Endothelial cell of umbilical vein (primary cell): ENCODE measurements around the gene PRUNE1. TPM values are rescaled to one million over a fixed set of nuclear protein-coding genes. Genes with fewer than 3 reads are reported as not detected.

Source experiments
- BruUV-seq: library from RNA; stranded (reverse); fragments of 400-500 nt; replicated peaks from 2 replicates; lab custom pipeline; 2021; lab: Mats Ljungman, UMichigan
- CTCF ChIA-PET: fragments of 300-600, 350-600 bp; sonication (Branson Sonifier 250); formaldehyde crosslinking; loops from one replicate; lab custom pipeline; 2021; ENCODE audit warnings: antibody characterized with exemption, inconsistent platforms; lab: Charles Lee
- POLR2A ChIA-PET: fragments of 300-600, 350-600 bp; sonication (Branson Sonifier 250); formaldehyde crosslinking; loops from one replicate; lab custom pipeline; 2021; ENCODE audit warnings: antibody characterized with exemption, inconsistent platforms; lab: Charles Lee
- DNase-seq: peaks from one replicate; pipeline ENCODE4 v3.0.0-alpha.2; 2011; ENCODE audit warnings: low read depth, low spot score
- FAIRE-seq: peaks from 2 replicates; lab custom pipeline; 2011; peaks lifted over from hg19 to GRCh38; lab: Jason Lieb, UNC
- H2AFZ ChIP-seq: 2 replicates; pipeline ENCODE4 v1.6.0; 2012; ENCODE audit warnings: low read depth, low read length, control low read depth, inconsistent platforms
- H3K27ac ChIP-seq: 2 replicates; pipeline ENCODE4 v1.5.1; 2011; ENCODE audit warnings: low read depth, mild to moderate bottlenecking, control low read depth, low read length, moderate library complexity; ENCODE audit not compliant: insufficient read depth
- H3K27me3 ChIP-seq, 2 experiments: 2 replicates each; pipeline versions ENCODE4 v1.6.0 to v1.6.1; 2011; ENCODE audit warnings: low read length in 2 of 2, mixed read lengths in 1 of 2; ENCODE audit not compliant: control insufficient read depth in 2 of 2, insufficient read depth in 2 of 2
- H3K36me3 ChIP-seq, 2 experiments: 2 replicates in 1 of 2; 3 replicates in 1 of 2; pipeline ENCODE4 v1.5.1; 2011; ENCODE audit warnings: low read length in 2 of 2, mild to moderate bottlenecking in 1 of 2, moderate library complexity in 1 of 2; ENCODE audit not compliant: control insufficient read depth in 2 of 2, insufficient read depth in 2 of 2; ENCODE audit errors: extremely low read depth in 1 of 2
- H3K4me1 ChIP-seq: 3 replicates; pipeline ENCODE4 v1.5.1; 2011; ENCODE audit warnings: mild to moderate bottlenecking, low read length; ENCODE audit not compliant: control insufficient read depth, insufficient read depth; ENCODE audit errors: extremely low read depth
- H3K4me2 ChIP-seq: 2 replicates; pipeline ENCODE4 v1.6.1; 2011; ENCODE audit warnings: low read length, control low read depth, mixed read lengths; ENCODE audit not compliant: insufficient read depth
- H3K4me3 ChIP-seq, 3 experiments: fragments of 200-600 bp in 1 of 3; sonication (generic), shearing (Covaris generic) in 1 of 3; replicated peaks in 1 of 3; 2 replicates each; pipeline ENCODE4 v1.5.1; 2011 to 2016; ENCODE audit warnings: control low read depth in 3 of 3, low read length in 3 of 3, mild to moderate bottlenecking in 2 of 3, inconsistent platforms in 1 of 3, low read depth in 1 of 3, moderate library complexity in 1 of 3; ENCODE audit not compliant: insufficient read depth in 1 of 3
- H3K79me2 ChIP-seq: 2 replicates; pipeline ENCODE4 v1.6.0; 2012; ENCODE audit warnings: low read length, inconsistent platforms; ENCODE audit not compliant: control insufficient read depth, insufficient read depth
- H3K9ac ChIP-seq: replicated peaks from 2 replicates; pipeline ENCODE3; 2011; ENCODE audit warnings: low read length, control low read depth; ENCODE audit not compliant: insufficient read depth; ENCODE audit errors: extremely low read depth
- H3K9me1 ChIP-seq: replicated peaks from 3 replicates; pipeline ENCODE4 v1.6.0; 2011; ENCODE audit warnings: mild to moderate bottlenecking, low read length; ENCODE audit not compliant: control insufficient read depth, insufficient read depth; ENCODE audit errors: extremely low read depth
- H3K9me3 ChIP-seq: replicated peaks from 2 replicates; pipeline ENCODE4 v1.5.1; 2012; ENCODE audit warnings: low read length, inconsistent platforms; ENCODE audit not compliant: control insufficient read depth, insufficient read depth
- H4K20me1 ChIP-seq: replicated peaks from 2 replicates; pipeline ENCODE3; 2011; ENCODE audit warnings: mild to moderate bottlenecking, low read length; ENCODE audit not compliant: control insufficient read depth, insufficient read depth; ENCODE audit errors: extremely low read depth
- EZH2 ChIP-seq: IDR thresholded peaks from 2 replicates; pipeline ENCODE4 v1.6.1; 2012; ENCODE audit warnings: borderline replicate concordance, low read depth, mild to moderate bottlenecking, moderate library complexity, low read length, inconsistent platforms; ENCODE audit not compliant: severe bottlenecking
- GATA2 ChIP-seq: IDR thresholded peaks from 2 replicates; pipeline ENCODE4 v1.7.0; 2011; ENCODE audit warnings: low read depth, mild to moderate bottlenecking, moderate library complexity, mixed read lengths, low read length; ENCODE audit not compliant: insufficient read length, insufficient read depth
- JUN ChIP-seq: IDR thresholded peaks from 2 replicates; pipeline ENCODE4 v1.6.1; 2011; ENCODE audit warnings: borderline replicate concordance, low read depth; ENCODE audit not compliant: insufficient read length, insufficient read depth
- MAX ChIP-seq: IDR thresholded peaks from 2 replicates; pipeline ENCODE4 v1.6.1; 2011; ENCODE audit not compliant: insufficient read depth, insufficient read length
- POLR2A ChIP-seq: IDR thresholded peaks from 2 replicates; pipeline ENCODE4 v1.6.1; 2012; ENCODE audit warnings: low read depth, mild to moderate bottlenecking, control low read depth, low read length
- POLR2AphosphoS5 ChIP-seq: IDR thresholded peaks from 2 replicates; pipeline ENCODE4 v1.6.1; 2012; ENCODE audit warnings: low read depth, mild to moderate bottlenecking, control low read depth, low read length, moderate library complexity; ENCODE audit not compliant: insufficient read depth
- dilution Hi-C: fragments of 300-500 bp; cut with MboI; formaldehyde crosslinking; loops from one replicate; pipeline ENCODE4 v1.15.0; 2019; ENCODE audit warnings: low sequenced_read_pairs; ENCODE audit not compliant: extremely low pct_ligation_motif_present
- intact Hi-C: fragments of 100-400 bp; cut with micrococcal nuclease; formaldehyde crosslinking; loops from one replicate; pipeline ENCODE4 v1.10.0; 2022
- polyA plus RNA-seq, 4 experiments: library from polyadenylated mRNA; depleted of rRNA in 3 of 4; stranded (reverse) in 3 of 4; unstranded in 1 of 4; fragments of >200 nt; gene quantifications; 2 replicates each; pipeline versions ENCODE4 v1.2.1 to v1.2.3, GENCODE V29; 2011 to 2012; ENCODE audit warnings: missing spikeins in 1 of 4
- total RNA-seq: library from RNA; stranded (reverse); gene quantifications from 2 replicates; pipeline ENCODE4 v1.2.3, GENCODE V29; 2021
- TF ChIP-seq, protein P1 (sequence below), 2 donors: IDR thresholded peaks; 1 replicate in 1 of 2; 2 replicates in 1 of 2; pipeline ENCODE4 v1.5.1; 2011; ENCODE audit warnings: low read length in 2 of 2, mild to moderate bottlenecking in 2 of 2, moderate library complexity in 2 of 2, control low read depth in 1 of 2, inconsistent platforms in 1 of 2, low read depth in 1 of 2; ENCODE audit not compliant: insufficient read depth in 1 of 2; ENCODE audit errors: extremely low read depth in 1 of 2

Gene PRUNE1
- total and polyA plus RNA-seq, 2 donors (not counting 3 experiments of a cell fraction or from before 2014, with no cell fraction given): 8.6 to 17.5 TPM

DNA sequence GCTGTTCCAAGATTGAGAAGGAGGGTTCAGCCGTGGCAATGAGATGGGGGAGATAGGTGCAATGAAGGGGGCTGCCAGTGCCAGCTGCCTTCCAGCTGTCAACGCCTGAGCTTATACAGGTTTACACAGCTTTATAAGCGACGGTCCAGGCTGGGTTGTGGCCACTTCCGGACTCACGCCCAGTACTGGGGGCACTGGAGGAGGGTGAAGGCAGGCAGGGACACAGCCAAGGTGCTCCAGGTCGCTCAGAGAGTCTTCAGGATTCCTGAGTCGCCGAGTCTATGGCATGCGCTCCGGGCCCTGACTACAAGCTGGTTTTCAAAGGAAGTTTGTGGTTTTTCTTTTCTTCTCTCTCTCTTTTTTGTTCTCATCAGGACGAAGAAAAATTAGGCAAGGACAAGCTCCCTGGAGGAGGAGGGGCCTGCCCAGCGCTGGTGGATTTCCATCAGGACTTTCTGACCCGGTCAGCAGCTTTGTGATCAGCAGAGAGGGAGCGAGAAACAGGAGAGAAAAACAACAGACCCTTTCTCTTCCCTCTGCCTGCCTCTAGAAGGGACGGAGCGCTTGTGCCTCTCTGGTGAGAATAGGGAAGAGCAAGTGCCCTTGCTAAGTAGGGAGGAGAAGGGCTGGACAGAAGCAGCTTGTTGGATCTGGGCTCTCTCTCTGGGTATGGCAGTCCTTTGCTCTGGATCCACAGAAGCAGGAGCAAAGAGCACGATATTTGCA is 1.8 kb upstream of the PRUNE1 start, which contains the start of gene MINDY1:
MINDY1 (minus strand) TSS at position 576 of the 726 bp plus-strand sequence. CDS start 4,285 bp downstream, outside the sequence.
- Histone ChIP-seq H3K4me1 (peaks cover 28% of the 10 kb centered on the region), H3K36me3 (no peaks in the 10 kb centered on the region), H3K9me3 (no peaks in the 10 kb centered on the region), H3K27ac (peak within 1 kb of the TSS; percentile 88), H4K20me1 (no peaks in the 10 kb centered on the region), H3K9me1 (no peaks in the 10 kb centered on the region), H3K79me2 (no peaks in the 10 kb centered on the region), H3K4me3 (peak within 1 kb of the TSS; percentile 35 to 51 (median 43)), H3K27me3 (no peaks in the 10 kb centered on the region), H3K9ac (peak within 1 kb of the TSS; percentile 89), H3K4me2 (peak within 1 kb of the TSS; percentile 87), H2AFZ (peak within 1 kb of the TSS; percentile 95)
- POLR2A ChIA-PET: interaction anchor here (0.6 to 1.7 kb wide), 7 partner anchors 8 to 189 kb away, joined by 3 to 6 read pairs (median 4); no protein-coding TSS in a partner anchor
- TF ChIP-seq, protein P1, sequence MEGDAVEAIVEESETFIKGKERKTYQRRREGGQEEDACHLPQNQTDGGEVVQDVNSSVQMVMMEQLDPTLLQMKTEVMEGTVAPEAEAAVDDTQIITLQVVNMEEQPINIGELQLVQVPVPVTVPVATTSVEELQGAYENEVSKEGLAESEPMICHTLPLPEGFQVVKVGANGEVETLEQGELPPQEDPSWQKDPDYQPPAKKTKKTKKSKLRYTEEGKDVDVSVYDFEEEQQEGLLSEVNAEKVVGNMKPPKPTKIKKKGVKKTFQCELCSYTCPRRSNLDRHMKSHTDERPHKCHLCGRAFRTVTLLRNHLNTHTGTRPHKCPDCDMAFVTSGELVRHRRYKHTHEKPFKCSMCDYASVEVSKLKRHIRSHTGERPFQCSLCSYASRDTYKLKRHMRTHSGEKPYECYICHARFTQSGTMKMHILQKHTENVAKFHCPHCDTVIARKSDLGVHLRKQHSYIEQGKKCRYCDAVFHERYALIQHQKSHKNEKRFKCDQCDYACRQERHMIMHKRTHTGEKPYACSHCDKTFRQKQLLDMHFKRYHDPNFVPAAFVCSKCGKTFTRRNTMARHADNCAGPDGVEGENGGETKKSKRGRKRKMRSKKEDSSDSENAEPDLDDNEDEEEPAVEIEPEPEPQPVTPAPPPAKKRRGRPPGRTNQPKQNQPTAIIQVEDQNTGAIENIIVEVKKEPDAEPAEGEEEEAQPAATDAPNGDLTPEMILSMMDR (IDR thresholded peaks at IDR 0.05; ENCODE audit: extremely low read depth in 1 of 2, insufficient read depth in 1 of 2, low read depth in 1 of 2, low read length in 2 of 2): peak; percentile 40 to 62
- TF ChIP-seq POLR2AphosphoS5 (no peak), POLR2A (no peak), JUN (no peak), GATA2 (no peak), EZH2 (no peak), MAX (no peak)
- TSS peak; percentile 41 for BruUV-seq
- DNase-seq (peak; percentile 88), FAIRE-seq (peak; percentile 93)
- CTCF ChIA-PET: interaction anchor here (0.7 to 3.7 kb wide), 33 partner anchors 8 to 750 kb away, joined by 3 to 127 read pairs (median 4); partner anchors contain the start of genes ANXA9, C1orf56, CDC42SE1 and CERS2
- dilution Hi-C loops (no loop called here), intact Hi-C loops (loop anchor here (1.0 kb wide), 1 partner anchor 27 kb away; no protein-coding TSS in a partner anchor)
